RKO (cell line): ENCODE results near the gene ZFC3H1.

ENCODE experiments used
- DNase-seq: peaks from one replicate; pipeline ENCODE4 v3.0.0-alpha.2; 2016; ENCODE audit warnings: low spot score

ZFC3H1 gene

DNA sequence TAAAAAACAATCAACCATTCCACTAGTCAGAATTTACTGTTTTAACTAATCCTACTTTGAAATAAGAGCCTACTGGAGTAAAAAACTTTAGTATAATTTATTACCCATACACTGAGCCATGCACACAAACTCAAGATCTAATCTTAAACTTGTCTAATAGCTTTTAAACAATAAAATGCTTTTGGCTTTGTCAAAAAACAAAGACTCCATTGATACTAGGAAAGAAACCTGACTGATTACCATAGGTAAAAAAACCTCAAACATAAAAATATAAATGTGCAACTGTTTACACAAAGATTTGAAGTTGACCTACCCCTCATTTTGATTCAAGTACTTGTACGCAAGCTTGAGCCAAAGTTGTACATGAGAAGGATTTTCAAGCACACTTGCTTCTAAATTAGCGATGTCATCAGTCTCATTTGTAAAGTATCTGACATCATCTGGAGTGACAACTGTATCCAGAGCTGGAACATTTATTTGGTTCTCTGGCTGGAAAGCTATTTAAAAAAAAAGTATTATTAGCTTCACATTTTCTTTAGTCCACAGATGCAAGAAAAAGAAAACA lies 36.1 kb downstream of the ZFC3H1 start:
- DNase-seq: no peak

- DNase-seq: no peak
Measured at GRCh38 chr12:71626768-71627167, 36.9 kb downstream of the ZFC3H1 start.

DNA sequence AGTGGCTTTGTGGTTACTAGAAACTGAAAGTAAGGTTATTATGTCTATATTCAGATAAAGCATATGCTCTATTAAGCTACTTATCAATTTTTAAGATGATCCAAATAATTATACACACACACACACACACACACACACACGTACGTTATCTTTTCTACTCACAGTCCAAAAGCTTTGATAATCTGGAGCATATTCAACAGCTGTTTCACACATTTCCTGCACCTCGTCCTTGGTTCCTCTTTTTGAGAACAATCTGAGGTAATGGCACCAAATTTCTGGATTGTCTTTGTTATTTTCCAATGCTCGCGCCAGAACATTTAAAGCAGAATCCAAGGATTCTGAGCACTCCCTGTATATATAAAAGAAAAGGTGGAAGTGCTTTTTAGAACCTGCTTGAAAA lies 37.5 kb downstream of the ZFC3H1 start:
- no peak for DNase-seq

DNA sequence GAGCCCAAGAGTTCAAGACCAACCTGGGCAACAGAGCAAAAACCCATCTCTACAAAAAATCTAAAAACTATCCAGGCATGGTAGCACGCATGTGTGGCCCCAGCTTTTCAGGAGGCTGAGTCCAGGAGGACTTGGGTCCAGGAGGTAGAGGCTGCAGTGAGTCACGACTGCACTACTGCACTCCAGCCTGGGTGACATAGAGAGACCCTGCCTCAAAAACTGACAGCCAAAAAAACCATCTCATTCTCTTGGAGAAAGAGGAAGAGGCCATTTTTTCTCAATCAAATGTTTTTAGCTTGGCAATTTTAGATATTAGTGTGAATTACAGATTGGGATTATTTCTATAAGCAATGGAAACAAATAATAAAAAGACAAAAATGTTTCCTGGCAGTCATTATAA lies 38.2 kb downstream of the ZFC3H1 start:
- DNase-seq: no peak

DNA sequence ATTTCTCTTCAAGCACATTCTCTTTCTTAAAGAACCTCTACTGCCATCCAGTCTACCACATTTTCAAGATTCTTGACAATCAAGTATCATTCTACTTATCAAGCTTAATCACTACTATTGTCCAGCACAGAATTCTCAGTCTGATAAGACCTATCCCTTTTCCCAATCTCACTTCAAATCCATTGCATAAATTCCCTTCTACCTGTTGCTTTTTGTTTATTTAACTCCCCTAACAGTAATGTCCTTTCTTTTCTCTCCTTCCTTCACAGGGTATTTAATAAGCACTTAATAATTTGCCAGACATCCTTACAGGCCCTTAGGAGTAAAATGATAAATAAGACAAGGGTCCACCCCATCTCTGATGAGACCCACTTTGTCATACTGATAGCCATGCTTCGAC lies 41.7 kb downstream of the ZFC3H1 start:
- DNase-seq: no peak

DNA sequence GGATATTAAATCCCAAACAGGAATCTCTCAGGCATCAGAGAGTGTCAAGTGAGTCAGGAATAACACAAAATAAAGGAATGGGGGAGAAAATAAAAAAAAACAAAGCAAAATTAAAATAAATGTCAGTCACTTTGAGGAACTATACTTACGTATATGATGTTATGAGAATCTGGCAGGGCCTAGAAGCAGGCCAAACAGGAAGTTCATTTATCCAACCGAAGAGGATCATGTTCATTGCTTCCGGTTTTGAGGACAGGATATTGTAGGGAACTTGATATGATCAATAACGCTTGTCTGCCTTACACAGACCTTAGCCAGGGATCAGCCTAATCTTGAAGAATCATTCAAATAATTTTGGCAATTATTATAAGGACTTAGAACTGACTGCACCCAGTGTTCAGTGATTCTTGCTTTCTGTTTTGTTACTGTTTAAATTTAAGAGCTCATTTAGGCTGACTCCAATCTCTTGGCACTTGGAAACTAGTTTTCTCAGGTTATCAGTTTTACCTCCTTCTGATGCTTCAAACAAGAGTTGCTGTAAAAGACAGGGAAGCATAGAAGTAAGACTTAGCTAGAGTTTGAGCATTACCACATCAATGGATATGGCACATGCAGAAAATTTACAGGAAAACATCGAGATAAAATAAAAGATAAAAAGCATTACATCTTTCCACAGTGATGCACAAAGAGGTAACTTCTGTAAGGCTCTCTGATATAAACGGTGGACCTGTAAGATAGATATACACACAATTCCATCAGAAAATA lies 53.4 kb downstream of the ZFC3H1 start:
- no peak for DNase-seq

GRCh38 chr12:71607494-71608330 lies 55.9 kb downstream of the ZFC3H1 start:
- DNase-seq: no peak

DNA sequence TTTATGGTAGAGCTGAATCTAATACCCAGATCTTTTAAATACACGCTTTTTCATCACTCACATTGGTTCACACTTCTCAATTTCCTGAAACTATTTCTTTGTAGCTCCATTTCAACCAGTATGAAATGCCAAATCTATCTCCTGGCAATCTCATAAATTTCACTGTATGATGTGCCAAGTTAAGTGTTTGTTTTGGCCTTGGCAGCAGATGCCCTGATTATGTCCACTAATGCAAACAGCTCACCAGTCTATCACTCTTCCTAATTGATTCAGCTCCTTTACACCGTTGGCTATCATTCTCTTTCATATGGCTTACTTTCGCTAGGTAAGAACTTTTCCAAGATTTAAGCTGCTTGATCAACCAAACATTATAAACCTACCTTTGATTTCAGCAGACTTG lies 58.6 kb downstream of the ZFC3H1 start:
- DNase-seq: no peak

GRCh38 chr12:71602761-71603577 lies 60.7 kb downstream of the ZFC3H1 start:
- DNase-seq: no peak

DNA sequence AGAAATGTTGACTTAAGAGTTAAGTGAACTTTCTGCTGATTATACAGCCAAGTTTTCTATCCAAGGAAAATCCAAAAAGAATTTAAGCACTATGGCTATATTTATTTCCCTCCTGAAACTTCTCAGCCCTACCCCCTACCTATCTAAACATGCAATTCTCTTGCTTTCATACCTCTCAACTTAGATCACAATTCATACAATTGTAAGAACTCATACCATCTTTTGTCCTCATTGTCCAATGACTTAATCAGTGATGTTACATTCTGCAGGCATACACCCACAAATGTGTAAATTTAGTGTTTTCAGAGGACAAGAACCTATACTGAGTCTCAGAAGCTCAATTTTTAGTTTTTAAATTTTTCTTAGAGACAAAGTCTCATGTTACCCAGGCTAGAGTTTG lies 62.1 kb downstream of the ZFC3H1 start:
- DNase-seq: no peak

DNA sequence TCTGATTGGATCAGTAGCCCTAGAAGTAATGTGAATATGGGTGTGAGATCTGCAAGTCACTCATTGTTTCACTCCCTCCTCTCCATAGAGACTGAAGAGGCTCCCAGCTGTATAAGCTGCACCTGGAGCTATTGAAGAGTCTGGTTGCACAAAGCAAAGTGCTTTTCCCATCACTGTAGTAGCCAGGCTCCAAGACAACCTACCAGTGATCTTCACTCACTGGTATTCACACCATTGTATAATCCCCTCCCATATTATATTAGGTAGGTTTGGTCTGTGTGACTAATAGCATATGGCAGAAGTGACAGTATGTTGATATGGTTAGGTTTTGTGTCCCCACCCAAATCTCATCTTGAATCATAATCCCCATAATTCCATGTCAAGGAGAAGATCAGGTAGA lies 64.4 kb downstream of the ZFC3H1 start:
- no peak for DNase-seq

DNA sequence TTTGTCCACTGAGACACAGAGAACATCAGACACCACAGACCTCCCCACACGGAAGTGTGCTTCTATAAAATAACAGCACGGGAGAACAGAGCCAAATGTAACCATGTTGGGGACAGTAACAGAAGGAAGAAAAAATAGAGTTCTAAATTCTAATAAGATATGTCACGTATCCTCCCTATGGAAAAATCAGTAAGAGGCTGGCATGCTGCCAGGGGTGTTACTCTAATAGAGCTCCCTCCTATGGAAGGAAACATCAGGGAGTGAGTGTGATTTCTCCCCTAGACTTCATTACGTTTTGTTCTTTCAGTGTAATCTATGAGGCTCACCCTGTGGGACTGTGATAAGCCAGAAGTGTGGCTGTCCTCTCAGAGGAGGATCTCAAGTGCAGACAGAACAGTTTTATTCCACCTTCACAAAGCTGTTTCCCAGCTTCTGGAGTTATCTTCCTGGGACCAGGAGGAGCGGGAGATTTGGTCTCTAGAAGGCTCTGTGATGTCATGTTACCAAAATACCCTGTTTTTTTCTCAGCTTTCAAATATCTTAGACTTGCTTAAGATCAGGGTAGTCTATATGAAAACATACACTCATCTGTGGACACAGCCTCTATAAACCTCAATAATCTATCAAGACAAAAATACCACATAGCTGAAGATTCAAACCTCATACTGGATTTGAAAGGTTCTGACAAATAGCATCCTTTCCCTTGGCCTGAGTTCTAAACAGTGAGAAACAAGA lies 69.3 kb downstream of the ZFC3H1 start:
- DNase-seq: peak; percentile 16

DNA sequence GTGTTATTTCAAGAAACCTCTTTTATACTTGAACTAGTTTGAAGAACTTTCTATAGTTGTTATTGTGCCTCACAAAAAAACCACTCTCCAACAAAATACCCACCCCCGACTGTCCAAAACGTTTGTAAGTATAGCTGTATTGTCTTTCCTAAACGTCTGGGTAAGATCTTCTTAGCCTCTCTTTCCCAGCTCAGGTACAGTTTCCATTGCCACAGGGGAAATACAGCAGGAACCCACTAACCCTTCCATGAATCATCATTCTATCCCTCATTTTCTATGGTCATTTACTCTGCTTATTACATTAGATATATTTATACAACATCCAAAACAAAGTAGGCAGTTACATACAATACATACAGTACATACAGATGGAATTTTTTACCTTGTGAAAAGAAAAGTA lies 70.8 kb downstream of the ZFC3H1 start:
- no peak for DNase-seq

GRCh38 chr12:71591601-71592000 lies 72.0 kb downstream of the ZFC3H1 start:
- DNase-seq: no peak

- no peak for DNase-seq
Measured at GRCh38 chr12:71589478-71589881, 74.2 kb downstream of the ZFC3H1 start.

DNA sequence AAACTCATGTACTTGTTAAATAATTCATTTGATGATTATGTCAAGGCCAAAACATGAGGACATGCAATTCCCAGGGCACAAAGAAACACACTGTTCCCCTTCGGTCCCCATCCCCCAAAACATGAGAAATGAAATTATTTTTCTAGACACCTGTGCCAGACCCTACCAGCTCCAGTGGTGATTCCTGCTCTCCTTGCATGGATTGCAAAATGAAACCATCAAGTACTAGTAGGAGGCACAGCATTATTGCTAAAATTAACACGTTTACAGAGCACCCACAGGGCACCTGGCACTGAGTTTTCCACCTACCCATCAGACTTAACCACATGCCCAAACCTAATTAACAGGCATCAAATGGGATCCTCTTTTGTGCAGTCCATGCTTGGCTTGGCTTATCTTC lies 76.6 kb downstream of the ZFC3H1 start:
- no peak for DNase-seq

- DNase-seq: no peak
Measured at GRCh38 chr12:71585218-71585617, 78.4 kb downstream of the ZFC3H1 start.

GRCh38 chr12:71584356-71584755 lies 79.3 kb downstream of the ZFC3H1 start:
- no peak for DNase-seq

DNA sequence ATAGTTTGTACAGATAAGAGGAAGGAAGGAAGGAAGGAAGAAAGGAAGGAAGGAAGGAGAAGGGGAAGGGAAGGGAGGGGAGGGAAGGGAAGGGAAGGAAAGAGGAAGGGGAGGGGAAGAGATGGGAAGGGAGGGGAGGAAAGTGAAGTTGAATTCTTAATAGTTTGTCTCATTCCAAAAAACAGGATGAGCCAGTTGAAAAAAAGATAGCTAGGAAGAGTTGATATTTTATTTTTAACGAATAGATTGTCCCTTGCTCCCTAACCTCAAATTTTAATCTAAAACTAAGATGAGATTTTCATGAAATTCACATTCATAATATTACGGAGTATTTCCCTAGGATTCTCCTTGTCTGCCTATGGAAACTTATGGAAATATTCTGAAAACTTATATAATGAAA lies 80.7 kb downstream of the ZFC3H1 start:
- no peak for DNase-seq

DNA sequence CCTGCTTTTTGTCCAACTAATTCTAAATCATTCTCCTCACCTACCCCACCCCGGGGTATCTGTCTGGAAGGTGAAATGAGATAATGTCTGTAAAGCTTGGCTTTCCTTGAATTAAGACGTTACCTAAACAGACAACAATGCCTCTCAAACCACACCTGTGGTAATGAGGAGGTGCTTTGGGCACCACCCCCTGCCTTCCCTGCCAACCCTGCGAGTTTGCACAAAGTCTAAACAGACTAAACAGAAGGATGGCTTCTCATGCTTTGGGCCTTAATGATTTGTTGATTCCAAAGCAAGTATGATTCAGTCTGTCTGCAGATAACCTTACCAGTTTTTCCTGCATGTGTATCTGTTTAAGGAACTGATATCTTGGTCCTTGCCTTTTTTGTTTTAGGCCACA lies 82.4 kb downstream of the ZFC3H1 start:
- DNase-seq: no peak

DNA sequence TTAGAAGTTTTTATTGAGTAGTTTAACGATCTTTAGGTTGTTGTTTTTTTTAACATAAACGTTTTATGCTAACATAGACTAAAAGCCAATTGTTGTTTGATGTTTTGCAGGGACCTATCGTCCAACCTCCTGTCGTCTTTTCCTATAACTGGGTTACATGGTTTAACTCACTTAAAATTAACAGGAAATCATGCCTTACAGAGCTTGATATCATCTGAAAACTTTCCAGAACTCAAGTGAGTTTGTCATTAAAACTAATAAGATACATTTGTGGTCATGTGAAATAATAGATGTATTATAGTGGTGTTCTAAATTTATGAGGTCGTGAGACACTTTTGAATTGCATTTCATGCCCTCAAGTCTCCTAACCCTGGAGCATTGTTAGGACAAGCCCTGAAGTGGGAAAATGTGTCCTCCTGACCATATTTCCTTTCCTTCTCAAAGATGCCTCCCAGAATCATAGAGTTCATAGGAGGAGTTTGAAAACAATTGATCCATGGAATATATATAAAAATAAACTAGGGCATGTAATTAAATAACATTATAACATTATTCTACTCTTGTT lies 84.9 kb downstream of the ZFC3H1 start:
- no peak for DNase-seq
